Activated CD8-positive, alpha-beta memory T cell treated with anti-CD3 and anti-CD28 coated beads for 4 hours (primary cell): ENCODE results near the gene ADGRG6.
"Not testable (repeated sequence)": the region's sequence is repeated elsewhere in the genome, so short reads cannot be mapped to it uniquely, and the experiment has no call there.

Experiments
- DNase-seq, 2 donors: peaks; one replicate each; pipeline ENCODE4 v3.0.0-alpha.2; 2020; ENCODE audit warnings: low read depth in 2 of 2

ADGRG6 gene

GRCh38 chr6:142407685-142408273 is 106.0 kb downstream of the ADGRG6 start:
- no peak for DNase-seq

- no peak for DNase-seq
These were observed 106.6 kb downstream of the ADGRG6 start for GRCh38 chr6:142408409-142408808.

- DNase-seq, result no peak
These were observed 108.0 kb downstream of the ADGRG6 start for GRCh38 chr6:142409794-142410193.

- no peak for DNase-seq
These were observed 109.3 kb downstream of the ADGRG6 start for GRCh38 chr6:142411145-142411544.

- no peak for DNase-seq
These were observed 110.4 kb downstream of the ADGRG6 start for GRCh38 chr6:142412241-142412640.

GRCh38 chr6:142412658-142413057 is 110.9 kb downstream of the ADGRG6 start:
- DNase-seq, result no peak

- no peak for DNase-seq
These were observed 111.3 kb downstream of the ADGRG6 start for GRCh38 chr6:142413111-142413510.

GRCh38 chr6:142414462-142415250 is 112.8 kb downstream of the ADGRG6 start:
- DNase-seq, result no peak

GRCh38 chr6:142416179-142416578 is 114.4 kb downstream of the ADGRG6 start:
- no peak for DNase-seq

- no peak for DNase-seq
These were observed 114.9 kb downstream of the ADGRG6 start for GRCh38 chr6:142416686-142417085.

GRCh38 chr6:142417331-142417750 is 115.5 kb downstream of the ADGRG6 start:
- no peak for DNase-seq

- no peak for DNase-seq
These were observed 117.3 kb downstream of the ADGRG6 start for GRCh38 chr6:142419071-142419470.

GRCh38 chr6:142420802-142421201 is 119.0 kb downstream of the ADGRG6 start:
- DNase-seq, result no peak

- DNase-seq, result no peak
These were observed 119.7 kb downstream of the ADGRG6 start for GRCh38 chr6:142421285-142422117.

- not testable (repeated sequence) for DNase-seq
These were observed 124.8 kb downstream of the ADGRG6 start for GRCh38 chr6:142426444-142427132.

GRCh38 chr6:142428468-142428867 is 126.7 kb downstream of the ADGRG6 start:
- not testable (repeated sequence) for DNase-seq

GRCh38 chr6:142429195-142429594 is 127.4 kb downstream of the ADGRG6 start:
- DNase-seq, result no peak

GRCh38 chr6:142433419-142433818 is 131.6 kb downstream of the ADGRG6 start:
- DNase-seq, result no peak

- no peak for DNase-seq
These were observed 137.1 kb downstream of the ADGRG6 start for GRCh38 chr6:142438898-142439297.

- DNase-seq, result no peak
These were observed 138.9 kb downstream of the ADGRG6 start for GRCh38 chr6:142440600-142441293.

- no peak for DNase-seq
These were observed 139.9 kb downstream of the ADGRG6 start for GRCh38 chr6:142441716-142442115.
